ENCODE results near the gene NTN1. TPM values are rescaled to one million over a fixed set of nuclear protein-coding genes. Genes with fewer than 3 reads are reported as not detected.

The NTN1 gene
- total RNA-seq, 2 donors from 2014 or later: 0.59 to 1.2 TPM

- Mint-ChIP-seq H3K9me3 (peaks cover 0 to 3% of the 10 kb centered on the region in 2 donors), H3K27ac (peak overlapping the region in 1 of 2 donors; percentile 18)
- ATAC-seq: no peak
Measured at GRCh38 chr17:9200699-9201359, 179.5 kb downstream of the NTN1 start.

GRCh38 chr17:9202532-9202931 is 181.2 kb downstream of the NTN1 start:
- ATAC-seq (peak in 1 of 2 donors; percentile 22), DNase-seq (ENCODE audit: low spot score in 2 of 2) (no peak)
- H3K27ac Mint-ChIP-seq: peak overlapping the region in 1 of 2 donors; percentile 44
- H3K9me3 Mint-ChIP-seq: peaks cover 0 to 3% of the 10 kb centered on the region in 2 donors
- no peaks in the 10 kb centered on the region for H3K36me3 Mint-ChIP-seq

More at GRCh38 chr17:9200699-9201359, 179.5 kb downstream of the NTN1 start:
- H3K36me3 Mint-ChIP-seq: no peaks in the 10 kb centered on the region
- no peak for DNase-seq (ENCODE audit: low spot score in 2 of 2)

GRCh38 chr17:9203771-9204425 is 182.6 kb downstream of the NTN1 start:
- Mint-ChIP-seq H3K36me3 (no peaks in the 10 kb centered on the region), H3K9me3 (no peaks in the 10 kb centered on the region), H3K27ac (no peak overlapping the region)
- no peak for DNase-seq (ENCODE audit: low spot score in 2 of 2)
- ATAC-seq: no peak

- no peaks in the 10 kb centered on the region for H3K9me3 Mint-ChIP-seq
- peak overlapping the region in 1 of 2 donors; percentile 79 for H3K27ac Mint-ChIP-seq
- H3K36me3 Mint-ChIP-seq: no peaks in the 10 kb centered on the region
- ATAC-seq: no peak
- DNase-seq (ENCODE audit: low spot score in 2 of 2): no peak
Measured at GRCh38 chr17:9204637-9205329, 183.5 kb downstream of the NTN1 start.

- DNase-seq (ENCODE audit: low spot score in 2 of 2) (no peak), ATAC-seq (no peak)
- H3K27ac Mint-ChIP-seq: no peak overlapping the region
- no peaks in the 10 kb centered on the region for H3K9me3 Mint-ChIP-seq
- no peaks in the 10 kb centered on the region for H3K36me3 Mint-ChIP-seq
Measured at GRCh38 chr17:9205520-9206409, 184.5 kb downstream of the NTN1 start.

- Mint-ChIP-seq H3K36me3 (no peaks in the 10 kb centered on the region), H3K27ac (no peak overlapping the region), H3K9me3 (no peaks in the 10 kb centered on the region)
- DNase-seq (ENCODE audit: low spot score in 2 of 2) (no peak), ATAC-seq (no peak)
Measured at GRCh38 chr17:9206410-9206703, 185.0 kb downstream of the NTN1 start.

- H3K36me3 Mint-ChIP-seq: no peaks in the 10 kb centered on the region
- DNase-seq (ENCODE audit: low spot score in 2 of 2) (no peak), ATAC-seq (no peak)
- no peak overlapping the region for H3K27ac Mint-ChIP-seq
- H3K9me3 Mint-ChIP-seq: no peaks in the 10 kb centered on the region
Measured at GRCh38 chr17:9206741-9207332, 185.5 kb downstream of the NTN1 start.

- DNase-seq (ENCODE audit: low spot score in 2 of 2) (no peak), ATAC-seq (no peak)
- no peaks in the 10 kb centered on the region for H3K36me3 Mint-ChIP-seq
- H3K9me3 Mint-ChIP-seq: no peaks in the 10 kb centered on the region
- peak overlapping the region in 1 of 2 donors; percentile 9 for H3K27ac Mint-ChIP-seq
Measured at GRCh38 chr17:9208381-9209105, 187.2 kb downstream of the NTN1 start.

- Mint-ChIP-seq H3K27ac (no peak overlapping the region), H3K9me3 (no peaks in the 10 kb centered on the region), H3K36me3 (no peaks in the 10 kb centered on the region)
- no peak for ATAC-seq
- no peak for DNase-seq (ENCODE audit: low spot score in 2 of 2)
Measured at GRCh38 chr17:9209347-9209746, 188.0 kb downstream of the NTN1 start.

GRCh38 chr17:9209781-9210370 is 188.6 kb downstream of the NTN1 start:
- Mint-ChIP-seq H3K36me3 (no peaks in the 10 kb centered on the region), H3K9me3 (peaks cover 0 to under 1% of the 10 kb centered on the region in 2 donors), H3K27ac (peak overlapping the region in 1 of 2 donors; percentile 72)
- DNase-seq (ENCODE audit: low spot score in 2 of 2) (no peak), ATAC-seq (no peak)

GRCh38 chr17:9211133-9211765 is 189.9 kb downstream of the NTN1 start:
- DNase-seq (ENCODE audit: low spot score in 2 of 2): no peak
- H3K9me3 Mint-ChIP-seq: peaks cover 11 to 14% of the 10 kb centered on the region in 2 donors
- no peak overlapping the region for H3K27ac Mint-ChIP-seq
- H3K36me3 Mint-ChIP-seq: peaks cover 12% of the 10 kb centered on the region in 2 donors
- ATAC-seq: no peak

GRCh38 chr17:9212376-9213302 is 191.3 kb downstream of the NTN1 start:
- H3K36me3 Mint-ChIP-seq: peaks cover 22 to 24% of the 10 kb centered on the region in 2 donors
- DNase-seq (ENCODE audit: low spot score in 2 of 2) (no peak), ATAC-seq (no peak)
- H3K27ac Mint-ChIP-seq: no peak overlapping the region
- peaks cover 18 to 22% of the 10 kb centered on the region in 2 donors for H3K9me3 Mint-ChIP-seq

GRCh38 chr17:9213303-9213640 is 192.0 kb downstream of the NTN1 start:
- peaks cover 22 to 24% of the 10 kb centered on the region in 2 donors for H3K36me3 Mint-ChIP-seq
- ATAC-seq (no peak), DNase-seq (ENCODE audit: low spot score in 2 of 2) (no peak)
- no peak overlapping the region for H3K27ac Mint-ChIP-seq
- H3K9me3 Mint-ChIP-seq: peaks cover 18 to 22% of the 10 kb centered on the region in 2 donors

GRCh38 chr17:9215465-9215864 is 194.2 kb downstream of the NTN1 start:
- ATAC-seq: no peak
- peaks cover 22 to 24% of the 10 kb centered on the region in 2 donors for H3K36me3 Mint-ChIP-seq
- H3K9me3 Mint-ChIP-seq: peaks cover 18 to 22% of the 10 kb centered on the region in 2 donors
- no peak overlapping the region for H3K27ac Mint-ChIP-seq
- no peak for DNase-seq (ENCODE audit: low spot score in 2 of 2)

Data from activated naive CD4-positive, alpha-beta T cell treated with anti-CD3 and anti-CD28 coated beads, Interleukin-2, amount 50 U/mL, for 72 hours (primary cell).